SK-N-SH (cell line): ENCODE measurements around the gene GPATCH1. TPM values are rescaled to one million over a fixed set of nuclear protein-coding genes. Genes with fewer than 3 reads are reported as not detected.
"Not testable (repeated sequence)": the region's sequence is repeated elsewhere in the genome, so short reads cannot be mapped to it uniquely, and the experiment has no call there.

ENCODE experiments used
- CTCF ChIA-PET: fragments of 300-600, 350-600 bp; formaldehyde crosslinking; extraction: SDS; loops from one replicate; lab custom pipeline; 2021; lab: Yijun Ruan, JAX
- POLR2A ChIA-PET: fragments of 350-600 bp; sonication (Branson Sonifier 250); formaldehyde crosslinking; extraction: SDS; loops from one replicate; lab custom pipeline; 2020; ENCODE audit warnings: antibody characterized with exemption, inconsistent platforms; lab: Yijun Ruan, JAX
- DNase-seq: peaks from one replicate; pipeline ENCODE4 v3.0.0; 2012
- H2AFZ ChIP-seq: fragments of 200-600 bp; sonication (generic); 2 replicates; pipeline ENCODE4 v1.8.1; 2016; ENCODE audit warnings: antibody characterized with exemption, mild to moderate bottlenecking, low read depth
- H3F3A ChIP-seq: fragments of 200-600 bp; sonication (generic); replicated peaks from 2 replicates; pipeline ENCODE3; 2016; ENCODE audit warnings: antibody characterized with exemption, mild to moderate bottlenecking; ENCODE audit not compliant: insufficient read depth
- H3K27ac ChIP-seq, 2 experiments: fragments of 200-500 bp in 1 of 2; fragments of 200-600 bp in 1 of 2; sonication (Bioruptor generic) in 1 of 2; sonication (generic), shearing (Covaris generic) in 1 of 2; 2 replicates each; pipeline versions ENCODE4 v1.5.1 to v1.6.1; 2014 to 2016; ENCODE audit warnings: low read depth in 2 of 2, inconsistent platforms in 1 of 2, low read length in 1 of 2, mild to moderate bottlenecking in 1 of 2, mixed read lengths in 1 of 2
- H3K27me3 ChIP-seq: fragments of 200-600 bp; sonication (generic), shearing (Covaris generic); 2 replicates; pipeline ENCODE4 v1.6.1; 2016; ENCODE audit warnings: mixed run types; ENCODE audit not compliant: insufficient read depth
- H3K36me3 ChIP-seq, 2 experiments: fragments of 200-500 bp in 1 of 2; fragments of 200-600 bp in 1 of 2; sonication (Bioruptor generic) in 1 of 2; sonication (generic) in 1 of 2; replicated peaks in 1 of 2; 2 replicates each; pipeline versions ENCODE3 to v1.5.1; 2014 to 2016; ENCODE audit warnings: low read length in 1 of 2, mild to moderate bottlenecking in 1 of 2; ENCODE audit not compliant: insufficient read depth in 2 of 2, control insufficient read depth in 1 of 2
- H3K4me1 ChIP-seq, 2 experiments: fragments of 200-500 bp in 1 of 2; fragments of 200-600 bp in 1 of 2; sonication (Bioruptor generic) in 1 of 2; sonication (generic), shearing (Covaris generic) in 1 of 2; 2 replicates each; pipeline versions ENCODE4 v1.5.1 to v1.6.1; 2014 to 2016; ENCODE audit warnings: low read depth in 1 of 2, low read length in 1 of 2, mixed run types in 1 of 2; ENCODE audit not compliant: insufficient read depth in 2 of 2, control insufficient read depth in 1 of 2
- H3K4me2 ChIP-seq: fragments of 200-600 bp; sonication (generic), shearing (Covaris generic); 2 replicates; pipeline ENCODE4 v1.6.1; 2017; ENCODE audit warnings: mixed run types
- H3K4me3 ChIP-seq, 2 experiments: fragments of 200-500 bp in 1 of 2; fragments of 200-600 bp in 1 of 2; sonication (Bioruptor generic) in 1 of 2; sonication (generic), shearing (Covaris generic) in 1 of 2; 2 replicates each; pipeline versions ENCODE4 v1.5.1 to v1.8.1; 2014 to 2016; ENCODE audit warnings: low read depth in 2 of 2, inconsistent platforms in 1 of 2, low read length in 1 of 2, mild to moderate bottlenecking in 1 of 2, mixed read lengths in 1 of 2, moderate library complexity in 1 of 2
- H3K79me2 ChIP-seq: fragments of 200-600 bp; sonication (generic); 2 replicates; pipeline ENCODE4 v1.8.1; 2017; ENCODE audit warnings: mild to moderate bottlenecking; ENCODE audit not compliant: insufficient read depth
- H3K9ac ChIP-seq: fragments of 200-600 bp; sonication (generic); 2 replicates; pipeline ENCODE4 v1.6.1; 2017; ENCODE audit warnings: mixed run types
- H3K9me2 ChIP-seq: fragments of 200-600 bp; sonication (generic); 2 replicates; pipeline ENCODE4 v1.6.1; 2017; ENCODE audit warnings: mixed run types
- H3K9me3 ChIP-seq: fragments of 200-600 bp; sonication (generic); 2 replicates; pipeline ENCODE4 v1.6.1; 2017; ENCODE audit warnings: mixed run types, mild to moderate bottlenecking, moderate library complexity
- H4K20me1 ChIP-seq: fragments of 200-600 bp; sonication (generic); 2 replicates; pipeline ENCODE4 v1.6.1; 2017; ENCODE audit warnings: mild to moderate bottlenecking, mixed run types; ENCODE audit not compliant: insufficient read depth
- CHD2 ChIP-seq: fragments of 150-350 bp; IDR thresholded peaks from 2 replicates; pipeline ENCODE4 v1.6.1; 2018; ENCODE audit warnings: low read length; ENCODE audit not compliant: partially characterized antibody
- ELF1 ChIP-seq: IDR thresholded peaks from 2 replicates; pipeline ENCODE4 v1.4.0; 2012
- FOSL2 ChIP-seq: IDR thresholded peaks from 2 replicates; pipeline ENCODE4 v1.4.0; 2012; ENCODE audit warnings: low read depth, mild to moderate bottlenecking, moderate library complexity, borderline replicate concordance
- FOXM1 ChIP-seq: IDR thresholded peaks from 2 replicates; pipeline ENCODE4 v1.4.0; 2012; ENCODE audit warnings: low read depth, mild to moderate bottlenecking
- MEF2A ChIP-seq: IDR thresholded peaks from 2 replicates; pipeline ENCODE4 v1.4.0; 2012; ENCODE audit warnings: low read depth, borderline replicate concordance
- MXI1 ChIP-seq: IDR thresholded peaks from 2 replicates; pipeline ENCODE4 v1.6.1; 2012; ENCODE audit warnings: mild to moderate bottlenecking, low read depth, low read length, improper control_type of control experiment
- NFIC ChIP-seq: IDR thresholded peaks from 2 replicates; pipeline ENCODE4 v1.4.0; 2012; ENCODE audit warnings: borderline replicate concordance
- NRF1 ChIP-seq: IDR thresholded peaks from 2 replicates; pipeline ENCODE4 v1.6.1; 2012; ENCODE audit warnings: low read depth, mild to moderate bottlenecking, low read length
- POLR2AphosphoS5 ChIP-seq: IDR thresholded peaks from 2 replicates; pipeline ENCODE4 v1.6.1; 2012; ENCODE audit warnings: low read depth, low read length
- RAD21 ChIP-seq: IDR thresholded peaks from 2 replicates; pipeline ENCODE4 v1.6.1; 2012; ENCODE audit warnings: mild to moderate bottlenecking, low read length
- RFX5 ChIP-seq: IDR thresholded peaks from 2 replicates; pipeline ENCODE4 v1.6.1; 2012; ENCODE audit warnings: mild to moderate bottlenecking, improper control_type of control experiment, low read length
- RXRA ChIP-seq: IDR thresholded peaks from 2 replicates; pipeline ENCODE4 v1.4.0; 2012; ENCODE audit warnings: low read depth, mild to moderate bottlenecking, borderline replicate concordance
- SIN3A ChIP-seq: IDR thresholded peaks from 2 replicates; pipeline ENCODE4 v1.6.1; 2012; ENCODE audit warnings: low read depth, mild to moderate bottlenecking, low read length, moderate library complexity, borderline replicate concordance
- SMC3 ChIP-seq: IDR thresholded peaks from 2 replicates; pipeline ENCODE4 v1.6.1; 2012; ENCODE audit warnings: low read depth, low read length, improper control_type of control experiment
- TAF1 ChIP-seq: IDR thresholded peaks from 2 replicates; pipeline ENCODE4 v1.6.1; 2012; ENCODE audit warnings: low read depth, mild to moderate bottlenecking, low read length, moderate library complexity, borderline replicate concordance
- TEAD4 ChIP-seq: IDR thresholded peaks from 2 replicates; pipeline ENCODE4 v1.4.0; 2012; ENCODE audit warnings: mild to moderate bottlenecking, borderline replicate concordance; ENCODE audit not compliant: insufficient read depth
- YY1 ChIP-seq: IDR thresholded peaks from 2 replicates; pipeline ENCODE4 v1.4.0; 2012; ENCODE audit warnings: low read depth, mild to moderate bottlenecking
- WGBS: methylation state at CpG from one replicate; pipeline ENCODE4 v1.1.6; 2017; ENCODE audit warnings: low lambda C conversion rate; 5-methylcytosine and 5-hydroxymethylcytosine counted together
- polyA plus RNA-seq, 3 experiments: library from polyadenylated mRNA; depleted of rRNA; stranded (reverse); fragments of >200 nt; gene quantifications; 2 replicates each; pipeline ENCODE4 v1.2.3, GENCODE V29; 2012
- TF ChIP-seq, protein P1 (sequence below): IDR thresholded peaks from 2 replicates; pipeline ENCODE4 v1.4.0; 2012; ENCODE audit warnings: low read depth, borderline replicate concordance
- TF ChIP-seq, protein P2 (sequence below): fragments of 200-600 bp; sonication (generic); IDR thresholded peaks from 2 replicates; pipeline ENCODE4 v1.6.1; 2017; ENCODE audit warnings: antibody characterized with exemption, mild to moderate bottlenecking, moderate library complexity
- TF ChIP-seq, protein P3 (sequence below): IDR thresholded peaks from 2 replicates; pipeline ENCODE4 v1.4.0; 2012; ENCODE audit warnings: low read depth

The GPATCH1 gene
- polyA plus RNA-seq, 1 of the 3 experiments (the other 2 are of a cell fraction) = 5.9 TPM

DNA sequence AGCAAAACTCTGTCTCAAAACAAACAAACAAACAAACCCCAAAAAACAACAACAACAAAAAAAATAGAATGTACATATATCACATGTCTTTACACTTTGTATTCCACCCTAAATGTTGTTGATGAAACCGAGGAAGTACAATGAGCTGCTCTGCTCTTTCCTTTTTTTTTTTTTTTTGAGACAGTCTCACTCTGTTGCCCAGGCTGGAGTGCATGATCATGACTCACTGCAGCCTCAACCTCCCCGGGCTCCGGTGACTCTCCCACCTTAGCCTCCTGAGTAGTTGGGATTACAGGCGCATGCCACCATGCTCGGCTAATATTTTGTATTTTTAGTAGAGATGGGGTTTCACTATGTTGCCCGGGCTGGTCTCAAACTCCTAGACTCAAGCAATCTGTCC lies 82.5 kb downstream of the GPATCH1 start:
- Histone ChIP-seq H3K27ac (no peak overlapping the region), H2AFZ (no peak overlapping the region), H3K4me2 (no peak overlapping the region), H3K4me1 (no peaks in the 10 kb centered on the region; a peak in 1 of 4 replicates), H3K79me2 (no peaks in the 10 kb centered on the region), H3K9ac (no peak overlapping the region), H3K9me3 (0 out of 2 replicates have a peak, but pooled peaks cover 6% of the 10 kb centered on the region), H4K20me1 (no peaks in the 10 kb centered on the region), H3K9me2 (no peaks in the 10 kb centered on the region), H3K36me3 (no peaks in the 10 kb centered on the region), H3K4me3 (no peak overlapping the region), H3F3A (no peaks in the 10 kb centered on the region), H3K27me3 (no peaks in the 10 kb centered on the region)
- ChIA-PET CTCF (interaction anchor here (0.8 to 2.4 kb wide), 8 partner anchors 11 to 44 kb away, joined by 3 to 8 read pairs (median 4); no protein-coding TSS in a partner anchor), POLR2A (no interaction called here)
- 74% methylated on average over 6 of the region's 6 CpGs for WGBS
- no peak for TF ChIP-seq FOSL2
- TF ChIP-seq RXRA = no peak
- TF ChIP-seq, protein P1, sequence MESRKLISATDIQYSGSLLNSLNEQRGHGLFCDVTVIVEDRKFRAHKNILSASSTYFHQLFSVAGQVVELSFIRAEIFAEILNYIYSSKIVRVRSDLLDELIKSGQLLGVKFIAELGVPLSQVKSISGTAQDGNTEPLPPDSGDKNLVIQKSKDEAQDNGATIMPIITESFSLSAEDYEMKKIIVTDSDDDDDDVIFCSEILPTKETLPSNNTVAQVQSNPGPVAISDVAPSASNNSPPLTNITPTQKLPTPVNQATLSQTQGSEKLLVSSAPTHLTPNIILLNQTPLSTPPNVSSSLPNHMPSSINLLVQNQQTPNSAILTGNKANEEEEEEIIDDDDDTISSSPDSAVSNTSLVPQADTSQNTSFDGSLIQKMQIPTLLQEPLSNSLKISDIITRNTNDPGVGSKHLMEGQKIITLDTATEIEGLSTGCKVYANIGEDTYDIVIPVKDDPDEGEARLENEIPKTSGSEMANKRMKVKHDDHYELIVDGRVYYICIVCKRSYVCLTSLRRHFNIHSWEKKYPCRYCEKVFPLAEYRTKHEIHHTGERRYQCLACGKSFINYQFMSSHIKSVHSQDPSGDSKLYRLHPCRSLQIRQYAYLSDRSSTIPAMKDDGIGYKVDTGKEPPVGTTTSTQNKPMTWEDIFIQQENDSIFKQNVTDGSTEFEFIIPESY = no peak
- no peak for TF ChIP-seq SMC3
- no peak for TF ChIP-seq TEAD4
- TF ChIP-seq POLR2AphosphoS5 = no peak
- no peak for TF ChIP-seq MXI1
- no peak for TF ChIP-seq SIN3A
- TF ChIP-seq FOXM1 = no peak
- TF ChIP-seq, protein P2, sequence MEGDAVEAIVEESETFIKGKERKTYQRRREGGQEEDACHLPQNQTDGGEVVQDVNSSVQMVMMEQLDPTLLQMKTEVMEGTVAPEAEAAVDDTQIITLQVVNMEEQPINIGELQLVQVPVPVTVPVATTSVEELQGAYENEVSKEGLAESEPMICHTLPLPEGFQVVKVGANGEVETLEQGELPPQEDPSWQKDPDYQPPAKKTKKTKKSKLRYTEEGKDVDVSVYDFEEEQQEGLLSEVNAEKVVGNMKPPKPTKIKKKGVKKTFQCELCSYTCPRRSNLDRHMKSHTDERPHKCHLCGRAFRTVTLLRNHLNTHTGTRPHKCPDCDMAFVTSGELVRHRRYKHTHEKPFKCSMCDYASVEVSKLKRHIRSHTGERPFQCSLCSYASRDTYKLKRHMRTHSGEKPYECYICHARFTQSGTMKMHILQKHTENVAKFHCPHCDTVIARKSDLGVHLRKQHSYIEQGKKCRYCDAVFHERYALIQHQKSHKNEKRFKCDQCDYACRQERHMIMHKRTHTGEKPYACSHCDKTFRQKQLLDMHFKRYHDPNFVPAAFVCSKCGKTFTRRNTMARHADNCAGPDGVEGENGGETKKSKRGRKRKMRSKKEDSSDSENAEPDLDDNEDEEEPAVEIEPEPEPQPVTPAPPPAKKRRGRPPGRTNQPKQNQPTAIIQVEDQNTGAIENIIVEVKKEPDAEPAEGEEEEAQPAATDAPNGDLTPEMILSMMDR = no peak
- TF ChIP-seq MEF2A = no peak
- TF ChIP-seq CHD2 = no peak
- TF ChIP-seq, protein P3, sequence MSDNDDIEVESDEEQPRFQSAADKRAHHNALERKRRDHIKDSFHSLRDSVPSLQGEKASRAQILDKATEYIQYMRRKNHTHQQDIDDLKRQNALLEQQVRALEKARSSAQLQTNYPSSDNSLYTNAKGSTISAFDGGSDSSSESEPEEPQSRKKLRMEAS = no peak
- no peak for TF ChIP-seq ELF1
- TF ChIP-seq NRF1 = no peak
- TF ChIP-seq TAF1 = no peak
- TF ChIP-seq YY1 = no peak
- no peak for TF ChIP-seq RFX5
- no peak for TF ChIP-seq NFIC
- no peak for TF ChIP-seq RAD21
- DNase-seq = no peak

DNA sequence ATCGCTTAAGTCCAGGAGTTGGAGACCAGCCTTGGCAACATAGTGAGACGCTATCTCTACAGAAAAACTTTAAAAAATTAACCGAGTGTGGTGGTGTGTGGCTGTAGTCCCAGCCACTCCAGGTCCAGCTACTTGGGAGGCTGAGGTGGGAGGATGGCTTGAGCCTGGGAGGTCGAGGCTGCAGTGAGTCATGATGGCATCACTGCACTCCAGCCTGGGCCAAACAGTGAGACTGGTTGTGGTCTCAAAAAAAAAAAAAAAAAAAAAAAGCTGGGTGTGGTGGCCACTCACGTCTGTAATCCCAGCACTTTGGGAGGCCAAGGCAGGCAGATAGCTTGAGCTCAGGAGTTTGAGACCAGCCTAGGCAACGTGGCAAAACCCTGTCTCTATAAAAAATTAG lies 85.1 kb downstream of the GPATCH1 start:
- H2AFZ ChIP-seq, H4K20me1 ChIP-seq, H3K9ac ChIP-seq, H3K4me2 ChIP-seq, H3K9me3 ChIP-seq, H3K9me2 ChIP-seq, H3K79me2 ChIP-seq, H3K36me3 ChIP-seq, H3K4me1 ChIP-seq, H3K27me3 ChIP-seq, H3K27ac ChIP-seq, H3F3A ChIP-seq, H3K4me3 ChIP-seq, DNase-seq: not testable (repeated sequence)
- POLR2A ChIA-PET = interaction anchor here (1.6 kb wide), 1 partner anchor 11 kb away, joined by 6 read pairs; no protein-coding TSS in a partner anchor
- CTCF ChIA-PET = interaction anchor here (0.7 to 1.9 kb wide), 5 partner anchors 9 to 612 kb away, joined by 3 to 4 read pairs (median 3); no protein-coding TSS in a partner anchor
- 62% methylated on average over 6 of the region's 6 CpGs for WGBS
